ENCODE results near the gene IFIH1. TPM values are rescaled to one million over a fixed set of nuclear protein-coding genes. Genes with fewer than 3 reads are reported as not detected.

The IFIH1 gene
- total and polyA plus RNA-seq, 2 donors (not counting 1 experiment from before 2014, with no cell fraction given): 29.5 to 54.8 TPM

- H3K4me3 ChIP-seq (ENCODE audit: control extremely low read depth in 1 of 5, extremely low read depth in 1 of 5, insufficient read depth in 1 of 5, low read depth in 2 of 5, low read length in 4 of 5): peak overlapping the region in 4 of 5 experiments; percentile 77 to 97 (median 86)
These were observed 1.9 kb downstream of the IFIH1 start for GRCh38 chr2:162316590-162316989.

More at GRCh38 chr2:162316590-162316989, 1.9 kb downstream of the IFIH1 start:
- Histone ChIP-seq H3K27ac (ENCODE audit: low read length in 2 of 2) (peak overlapping the region in 1 of 2 donors; percentile 100), H3K36me3 (replicated peaks in 1 of 2; ENCODE audit: control extremely low read depth in 1 of 2, control insufficient read depth in 1 of 2, extremely low read depth in 1 of 2, insufficient read depth in 2 of 2, low read length in 1 of 2) (peaks cover 0 to 3% of the 10 kb centered on the region in 2 experiments), H3K9ac (ENCODE audit: low read length) (peak overlapping the region; percentile 98), H3K79me2 (ENCODE audit: control insufficient read depth, insufficient read depth, low read length) (peaks cover 70% of the 10 kb centered on the region), H2AFZ (ENCODE audit: insufficient read depth, low read depth, low read length, poor library complexity, severe bottlenecking) (no peak overlapping the region), H3K4me1 (ENCODE audit: control insufficient read depth in 2 of 2, insufficient read depth in 2 of 2, low read length in 2 of 2) (peaks cover 34 to 48% of the 10 kb centered on the region in 2 donors), H3K4me2 (replicated peaks; ENCODE audit: low read depth, low read length, poor library complexity, severe bottlenecking) (peak overlapping the region; percentile 89), H4K20me1 (ENCODE audit: control insufficient read depth, insufficient read depth, low read length, poor library complexity, severe bottlenecking) (peaks cover 8% of the 10 kb centered on the region), H3K27me3 (replicated peaks in 1 of 4; ENCODE audit: control extremely low read depth in 1 of 4, control insufficient read depth in 3 of 4, insufficient read depth in 4 of 4, low read length in 3 of 4) (no peaks in the 10 kb centered on the region), H3K9me3 (ENCODE audit: control extremely low read depth in 1 of 3, control insufficient read depth in 2 of 3, insufficient read depth in 1 of 3, low read length in 2 of 3) (no peaks in the 10 kb centered on the region)
- 56% methylated on average over 1 of the region's 2 CpGs for WGBS (ENCODE audit: insufficient coverage)
- intact Hi-C loops (cut with micrococcal nuclease): loop anchor here (1.0 kb wide), 1 partner anchor 8 kb away; no protein-coding TSS in a partner anchor
- H3K4me1 Mint-ChIP-seq: peaks cover 73% of the 10 kb centered on the region
- ChIA-PET POLR2A (no interaction called here), CTCF (interaction anchor here (1.2 to 5.5 kb wide), 5 partner anchors 13 to 19 kb away, joined by 4 to 91 read pairs (median 10); no protein-coding TSS in a partner anchor)
- no peaks in the 10 kb centered on the region for H3K9me3 Mint-ChIP-seq (ENCODE audit: insufficient read depth)
- peak overlapping the region; percentile 96 for H3K4me3 Mint-ChIP-seq
- TF ChIP-seq CTCF (IDR thresholded peaks at IDR 0.05): no peak
- no peak for TF ChIP-seq EZH2 (IDR thresholded peaks at IDR 0.05; ENCODE audit: borderline replicate concordance, insufficient read depth, low read depth, low read length, poor library complexity, severe bottlenecking)
- ATAC-seq (ENCODE audit: low read depth) (no peak), DNase-seq (no peak)
- H3K27me3 Mint-ChIP-seq: no peaks in the 10 kb centered on the region
- peak overlapping the region; percentile 56 for H3K27ac Mint-ChIP-seq

Measured in B cell (primary cell).